Measurements from ENCODE around the gene ZNF316.

ZNF316 gene

GRCh38 chr7:6675807-6676405 lies 38.8 kb downstream of the ZNF316 start:
- DNase-seq (ENCODE audit: extremely low read depth, low read depth): no peak
- TF ChIP-seq, protein P1, sequence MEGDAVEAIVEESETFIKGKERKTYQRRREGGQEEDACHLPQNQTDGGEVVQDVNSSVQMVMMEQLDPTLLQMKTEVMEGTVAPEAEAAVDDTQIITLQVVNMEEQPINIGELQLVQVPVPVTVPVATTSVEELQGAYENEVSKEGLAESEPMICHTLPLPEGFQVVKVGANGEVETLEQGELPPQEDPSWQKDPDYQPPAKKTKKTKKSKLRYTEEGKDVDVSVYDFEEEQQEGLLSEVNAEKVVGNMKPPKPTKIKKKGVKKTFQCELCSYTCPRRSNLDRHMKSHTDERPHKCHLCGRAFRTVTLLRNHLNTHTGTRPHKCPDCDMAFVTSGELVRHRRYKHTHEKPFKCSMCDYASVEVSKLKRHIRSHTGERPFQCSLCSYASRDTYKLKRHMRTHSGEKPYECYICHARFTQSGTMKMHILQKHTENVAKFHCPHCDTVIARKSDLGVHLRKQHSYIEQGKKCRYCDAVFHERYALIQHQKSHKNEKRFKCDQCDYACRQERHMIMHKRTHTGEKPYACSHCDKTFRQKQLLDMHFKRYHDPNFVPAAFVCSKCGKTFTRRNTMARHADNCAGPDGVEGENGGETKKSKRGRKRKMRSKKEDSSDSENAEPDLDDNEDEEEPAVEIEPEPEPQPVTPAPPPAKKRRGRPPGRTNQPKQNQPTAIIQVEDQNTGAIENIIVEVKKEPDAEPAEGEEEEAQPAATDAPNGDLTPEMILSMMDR (IDR thresholded peaks at IDR 0.05; ENCODE audit: low read depth, low read length): no peak

- TF ChIP-seq, protein P1 (IDR thresholded peaks at IDR 0.05; ENCODE audit: low read depth, low read length): no peak
- DNase-seq (ENCODE audit: extremely low read depth, low read depth): no peak
Measured at GRCh38 chr7:6680146-6680545, 43.0 kb downstream of the ZNF316 start.

DNA sequence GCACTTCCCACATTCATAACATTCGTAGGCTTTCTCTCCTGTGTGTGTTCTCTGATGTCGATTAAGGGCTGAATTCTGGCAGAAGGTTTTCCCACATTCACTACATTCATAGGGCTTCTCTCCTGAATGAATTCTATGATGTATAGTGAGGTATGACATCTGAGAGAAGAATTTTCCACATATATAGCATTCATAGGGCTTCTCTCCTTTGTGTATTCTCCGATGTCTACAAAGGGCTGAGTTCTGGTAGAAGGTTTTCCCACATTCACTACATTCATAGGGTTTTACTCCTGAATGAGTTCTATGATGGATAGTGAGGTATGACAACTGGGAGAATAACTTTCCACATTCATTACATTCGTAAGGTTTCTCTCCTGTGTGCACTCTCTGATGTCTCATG lies 54.0 kb downstream of the ZNF316 start:
- TF ChIP-seq, protein P1 (IDR thresholded peaks at IDR 0.05; ENCODE audit: low read depth, low read length): no peak
- no peak for DNase-seq (ENCODE audit: extremely low read depth, low read depth)

- no peak for DNase-seq (ENCODE audit: extremely low read depth, low read depth)
- TF ChIP-seq, protein P1 (IDR thresholded peaks at IDR 0.05; ENCODE audit: low read depth, low read length): no peak
Measured at GRCh38 chr7:6691609-6692106, 54.5 kb downstream of the ZNF316 start.

DNA sequence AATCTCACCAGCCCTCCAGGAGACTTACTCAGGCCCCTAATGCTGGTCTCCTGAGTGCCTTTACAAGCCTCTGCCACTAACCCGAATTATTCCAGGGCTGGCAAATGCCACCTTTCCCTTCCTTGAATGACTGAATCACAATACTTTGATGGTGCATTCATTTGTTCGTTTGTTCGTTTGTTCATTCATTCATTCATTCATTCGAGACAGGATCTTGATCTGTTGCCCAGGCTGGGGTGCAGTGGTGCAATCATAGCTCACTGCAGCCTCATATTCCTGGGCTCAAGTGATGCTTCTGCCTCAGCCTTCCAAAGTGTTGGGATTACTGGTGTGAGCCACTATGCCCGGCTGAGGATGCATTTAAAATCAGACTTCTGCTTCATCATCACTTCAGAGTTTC lies 63.7 kb downstream of the ZNF316 start:
- TF ChIP-seq, protein P1 (IDR thresholded peaks at IDR 0.05; ENCODE audit: low read depth, low read length): no peak
- no peak for DNase-seq (ENCODE audit: extremely low read depth, low read depth)

DNA sequence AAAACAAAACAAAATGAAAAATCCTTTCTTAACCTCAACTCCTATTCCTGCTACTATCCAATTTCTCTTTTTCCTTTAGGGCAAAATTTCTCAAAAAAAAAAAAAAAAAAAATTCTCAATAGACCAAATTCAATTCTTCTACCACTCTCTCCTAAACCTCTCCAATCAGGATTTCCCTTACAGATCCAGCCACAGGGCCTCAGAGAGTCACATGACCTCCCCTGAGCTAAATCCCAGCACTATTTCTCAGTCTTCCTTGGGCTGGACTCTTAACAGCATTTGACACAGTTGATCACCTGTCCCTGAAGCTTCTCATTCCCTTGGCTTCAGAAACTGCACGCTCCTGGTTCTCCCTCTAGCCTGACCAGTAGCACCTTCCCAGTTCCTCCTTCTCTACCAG lies 64.7 kb downstream of the ZNF316 start:
- no peak for DNase-seq (ENCODE audit: extremely low read depth, low read depth)
- TF ChIP-seq, protein P1 (IDR thresholded peaks at IDR 0.05; ENCODE audit: low read depth, low read length): no peak

All from AG09319 (cell line).